ENCODE results near the gene NEK8.

Gene NEK8

GRCh38 chr17:28744972-28745785, 16.6 kb downstream of the NEK8 start:
- no peak for DNase-seq

GRCh38 chr17:28745786-28746411, 17.3 kb downstream of the NEK8 start:
- no peak for DNase-seq

GRCh38 chr17:28746611-28747050, 18.0 kb downstream of the NEK8 start:
- DNase-seq, result no peak

- DNase-seq, result no peak
Observed at GRCh38 chr17:28747051-28747691, 18.6 kb downstream of the NEK8 start.

GRCh38 chr17:28747801-28748750, 19.5 kb downstream of the NEK8 start:
- DNase-seq, result no peak

GRCh38 chr17:28748852-28749515, 20.4 kb downstream of the NEK8 start:
- DNase-seq, result no peak

- DNase-seq, result no peak
Observed at GRCh38 chr17:28749516-28750177, 21.1 kb downstream of the NEK8 start.

GRCh38 chr17:28750178-28751047, 21.8 kb downstream of the NEK8 start:
- DNase-seq, result peak; percentile 94 to 95

- no peak for DNase-seq
Observed at GRCh38 chr17:28751600-28752366, 23.2 kb downstream of the NEK8 start.

GRCh38 chr17:28755486-28755885, 26.9 kb downstream of the NEK8 start:
- no peak for DNase-seq

GRCh38 chr17:28756049-28756804, 27.6 kb downstream of the NEK8 start:
- no peak for DNase-seq

GRCh38 chr17:28758411-28759121, 30.0 kb downstream of the NEK8 start:
- DNase-seq, result no peak

- no peak for DNase-seq
Observed at GRCh38 chr17:28759256-28759865, 30.8 kb downstream of the NEK8 start.

GRCh38 chr17:28760601-28761562, 32.3 kb downstream of the NEK8 start:
- DNase-seq, result no peak

GRCh38 chr17:28763137-28763799, 34.7 kb downstream of the NEK8 start:
- no peak for DNase-seq

GRCh38 chr17:28763804-28764266, 35.2 kb downstream of the NEK8 start:
- DNase-seq, result peak; percentile 86 to 88

Measured in activated CD4-positive, alpha-beta T cell treated with anti-CD3 and anti-CD28 coated beads, Interleukin-2, amount 50 U/mL, for 48 hours (primary cell).